Mucosa of stomach (tissue), 1 donor: ENCODE results near the gene MEIS2.

Experiments
- H3K27me3 ChIP-seq: one replicate; pipeline ENCODE4 v1.7.0; 2013; ENCODE audit warnings: mild to moderate bottlenecking, low read length; ENCODE audit not compliant: control insufficient read depth, insufficient read depth
- H3K36me3 ChIP-seq: one replicate; pipeline ENCODE4 v1.7.0; 2013; ENCODE audit warnings: low read length; ENCODE audit not compliant: control insufficient read depth, insufficient read depth
- H3K4me1 ChIP-seq: one replicate; pipeline ENCODE4 v1.7.0; 2013; ENCODE audit warnings: mild to moderate bottlenecking, low read length; ENCODE audit not compliant: control insufficient read depth, insufficient read depth
- H3K4me3 ChIP-seq: one replicate; pipeline ENCODE4 v1.7.0; 2013; ENCODE audit warnings: low read length
- H3K9ac ChIP-seq: one replicate; pipeline ENCODE4 v1.7.0; 2013; ENCODE audit warnings: mild to moderate bottlenecking, low read length, moderate library complexity
- H3K9me3 ChIP-seq: one replicate; pipeline ENCODE4 v1.7.0; 2013; ENCODE audit warnings: mild to moderate bottlenecking, low read length, moderate library complexity; ENCODE audit not compliant: control insufficient read depth
- donor health status: Pancreatic carcinoma.

MEIS2 gene

DNA sequence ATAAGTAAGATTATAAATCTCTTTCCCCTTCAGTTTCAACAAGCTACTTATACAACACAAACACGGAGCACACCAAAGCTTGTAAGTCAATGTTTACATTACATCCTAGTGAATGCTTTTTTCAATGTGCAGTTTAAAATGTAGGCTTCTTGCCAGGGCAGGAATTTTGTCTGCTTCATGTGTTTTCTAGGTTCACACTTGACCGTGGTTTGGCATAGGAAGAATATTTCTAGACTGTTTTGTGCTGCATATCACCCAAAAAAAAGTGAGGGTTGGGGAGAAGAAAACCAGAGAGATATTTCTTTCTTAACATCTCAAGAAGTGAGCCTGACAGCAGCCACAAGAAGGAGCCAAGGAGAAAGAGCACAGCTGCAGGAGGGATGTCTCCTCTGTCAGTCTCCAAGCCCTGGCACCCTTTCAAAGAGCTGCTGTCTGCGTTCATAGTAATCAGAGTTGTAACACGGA lies 255.8 kb downstream of the MEIS2 start:
- no peaks in the 10 kb centered on the region for H3K36me3 ChIP-seq
- H3K9ac ChIP-seq = no peak overlapping the region

GRCh38 chr15:36843822-36844221 lies 256.5 kb downstream of the MEIS2 start:
- no peaks in the 10 kb centered on the region for H3K4me1 ChIP-seq
- no peaks in the 10 kb centered on the region for H3K27me3 ChIP-seq
- no peaks in the 10 kb centered on the region for H3K9me3 ChIP-seq
- no peak overlapping the region for H3K9ac ChIP-seq
- H3K36me3 ChIP-seq = no peaks in the 10 kb centered on the region
- H3K4me3 ChIP-seq = no peak overlapping the region

More for the DNA sequence above, 255.8 kb downstream of the MEIS2 start:
- Histone ChIP-seq H3K4me1 (no peaks in the 10 kb centered on the region), H3K9me3 (no peaks in the 10 kb centered on the region), H3K4me3 (no peak overlapping the region), H3K27me3 (no peaks in the 10 kb centered on the region)

GRCh38 chr15:36841193-36841592 lies 259.2 kb downstream of the MEIS2 start:
- H3K4me1 ChIP-seq = no peaks in the 10 kb centered on the region
- no peaks in the 10 kb centered on the region for H3K36me3 ChIP-seq
- H3K27me3 ChIP-seq = no peaks in the 10 kb centered on the region
- no peak overlapping the region for H3K9ac ChIP-seq
- H3K9me3 ChIP-seq = no peaks in the 10 kb centered on the region
- H3K4me3 ChIP-seq = no peak overlapping the region
